HepG2 (cell line): ENCODE results near the gene NUFIP1. TPM values are rescaled to one million over a fixed set of nuclear protein-coding genes. Genes with fewer than 3 reads are reported as not detected.
A peak's percentile ranks its signal among the peaks of the same experiment; 100 is the strongest.

Experiments used
- ATM ChIP-seq: fragments of 450-650 bp; IDR thresholded peaks from 2 replicates; pipeline ENCODE4 v1.7.1; 2017; ENCODE audit warnings: mild to moderate bottlenecking, borderline replicate concordance
- BHLHE40 ChIP-seq: IDR thresholded peaks from 2 replicates; pipeline ENCODE4 v1.6.1; 2011; ENCODE audit warnings: low read length, improper control_type of control experiment
- DPF2 ChIP-seq: sonication (generic); formaldehyde crosslinking; IDR thresholded peaks from 2 replicates; pipeline ENCODE4 v1.4.0; 2020; ENCODE audit warnings: mild to moderate bottlenecking, low read depth, missing genetic modification reagents, borderline replicate concordance
- EZH2 ChIP-seq: conservative IDR thresholded peaks from 2 replicates; pipeline ENCODE4 v1.6.1; 2012; ENCODE audit warnings: mild to moderate bottlenecking, low read depth, low read length, moderate library complexity
- GTF2F1 ChIP-seq: fragments of 150-350 bp; IDR thresholded peaks from 2 replicates; pipeline ENCODE4 v1.6.1; 2014; ENCODE audit warnings: low read length
- HNRNPH1 ChIP-seq: fragments of 200-400 bp; formaldehyde crosslinking; optimal IDR thresholded peaks from 2 replicates; pipeline ENCODE3; 2017; ENCODE audit warnings: mild to moderate bottlenecking, low read depth, low read length
- MTF1 ChIP-seq: sonication (generic); formaldehyde crosslinking; IDR thresholded peaks from 2 replicates; pipeline ENCODE4 v1.5.0; 2020; ENCODE audit warnings: missing genetic modification reagents
- PHF8 ChIP-seq: sonication (generic); formaldehyde crosslinking; IDR thresholded peaks from 2 replicates; pipeline ENCODE4 v1.5.0; 2020; ENCODE audit warnings: missing genetic modification reagents
- REXO4 ChIP-seq: sonication (generic); formaldehyde crosslinking; IDR thresholded peaks from 2 replicates; pipeline ENCODE4 v1.8.0; 2022; ENCODE audit warnings: missing genetic modification reagents, mild to moderate bottlenecking, borderline replicate concordance
- RFXAP ChIP-seq: sonication (generic); formaldehyde crosslinking; IDR thresholded peaks from 2 replicates; pipeline ENCODE4 v1.4.0; 2020; ENCODE audit warnings: missing genetic modification reagents, borderline replicate concordance
- SIN3B ChIP-seq: fragments of 150-350 bp; IDR thresholded peaks from 2 replicates; pipeline ENCODE4 v1.6.1; 2014; ENCODE audit warnings: low read length
- THAP11 ChIP-seq: IDR thresholded peaks from 2 replicates; pipeline ENCODE4 v1.6.1; 2016; ENCODE audit warnings: missing biosample characterization, missing genetic modification reagents
- TRIM24 ChIP-seq: sonication (generic); formaldehyde crosslinking; IDR thresholded peaks from 2 replicates; pipeline ENCODE4 v1.8.0; 2022; ENCODE audit warnings: mild to moderate bottlenecking, missing genetic modification reagents
- ZFP82 ChIP-seq: sonication (generic); formaldehyde crosslinking; IDR thresholded peaks from 2 replicates; pipeline ENCODE4 v1.5.1; 2020; ENCODE audit warnings: mild to moderate bottlenecking, missing genetic modification reagents, borderline replicate concordance
- ZNF24 ChIP-seq: fragments of 450-650 bp; IDR thresholded peaks from 2 replicates; pipeline ENCODE4 v1.6.1; 2017; ENCODE audit warnings: antibody characterized with exemption, mild to moderate bottlenecking
- ZNF251 ChIP-seq: sonication (generic); formaldehyde crosslinking; IDR thresholded peaks from 2 replicates; pipeline ENCODE4 v1.9.0; 2021; ENCODE audit warnings: mild to moderate bottlenecking, missing genetic modification reagents
- ZNF777 ChIP-seq: sonication (generic); formaldehyde crosslinking; IDR thresholded peaks from 2 replicates; pipeline ENCODE4 v1.4.0; 2020; ENCODE audit warnings: missing genetic modification reagents
- ZNF782 ChIP-seq: sonication (generic); formaldehyde crosslinking; IDR thresholded peaks from 2 replicates; pipeline ENCODE4 v1.4.0; 2020; ENCODE audit warnings: missing genetic modification reagents, mild to moderate bottlenecking, borderline replicate concordance
- polyA plus RNA-seq, 8 experiments: library from polyadenylated mRNA; depleted of rRNA in 3 of 8; stranded (reverse) in 7 of 8; unstranded in 1 of 8; fragments of >200 nt; fragmentation: Illumina TruSeq in 4 of 8; extraction: Trizol in 4 of 8; gene quantifications; 2 replicates each; pipeline versions ENCODE4 v1.2.1 to v1.2.3, GENCODE V29; 2011 to 2016; ENCODE audit warnings: low read depth in 4 of 8, missing spikeins in 1 of 8, mixed read lengths in 1 of 8; ENCODE audit not compliant: insufficient read depth in 1 of 8
- total RNA-seq, 5 experiments: library from RNA; depleted of rRNA; stranded (reverse); fragments of >200 nt; fragmentation: Illumina TruSeq; extraction: Trizol; gene quantifications; 2 replicates each; pipeline ENCODE4 v1.2.3, GENCODE V29; 2016; ENCODE audit warnings: low read depth in 1 of 5
- TF ChIP-seq, protein P1 (sequence below): IDR thresholded peaks from 2 replicates; pipeline ENCODE4 v1.6.1; 2012; ENCODE audit warnings: inconsistent platforms
- TF ChIP-seq, protein P2 (sequence below): sonication (generic); formaldehyde crosslinking; IDR thresholded peaks from 2 replicates; pipeline ENCODE4 v1.5.1; 2020; ENCODE audit warnings: missing genetic modification reagents, mild to moderate bottlenecking, borderline replicate concordance
- TF ChIP-seq, protein P3 (sequence below): sonication (generic); formaldehyde crosslinking; IDR thresholded peaks from 2 replicates; pipeline ENCODE4 v1.4.0; 2020; ENCODE audit warnings: missing genetic modification reagents
- TF ChIP-seq, protein P4 (sequence below): sonication (generic); formaldehyde crosslinking; IDR thresholded peaks from 2 replicates; pipeline ENCODE4 v1.4.0; 2020; ENCODE audit warnings: mild to moderate bottlenecking, missing genetic modification reagents, borderline replicate concordance

The NUFIP1 gene
- total and polyA plus RNA-seq, 2 of the 13 experiments (the other 11 are each of a cell fraction or from before 2014, with no cell fraction given), result 1.9 to 10.3 TPM

DNA sequence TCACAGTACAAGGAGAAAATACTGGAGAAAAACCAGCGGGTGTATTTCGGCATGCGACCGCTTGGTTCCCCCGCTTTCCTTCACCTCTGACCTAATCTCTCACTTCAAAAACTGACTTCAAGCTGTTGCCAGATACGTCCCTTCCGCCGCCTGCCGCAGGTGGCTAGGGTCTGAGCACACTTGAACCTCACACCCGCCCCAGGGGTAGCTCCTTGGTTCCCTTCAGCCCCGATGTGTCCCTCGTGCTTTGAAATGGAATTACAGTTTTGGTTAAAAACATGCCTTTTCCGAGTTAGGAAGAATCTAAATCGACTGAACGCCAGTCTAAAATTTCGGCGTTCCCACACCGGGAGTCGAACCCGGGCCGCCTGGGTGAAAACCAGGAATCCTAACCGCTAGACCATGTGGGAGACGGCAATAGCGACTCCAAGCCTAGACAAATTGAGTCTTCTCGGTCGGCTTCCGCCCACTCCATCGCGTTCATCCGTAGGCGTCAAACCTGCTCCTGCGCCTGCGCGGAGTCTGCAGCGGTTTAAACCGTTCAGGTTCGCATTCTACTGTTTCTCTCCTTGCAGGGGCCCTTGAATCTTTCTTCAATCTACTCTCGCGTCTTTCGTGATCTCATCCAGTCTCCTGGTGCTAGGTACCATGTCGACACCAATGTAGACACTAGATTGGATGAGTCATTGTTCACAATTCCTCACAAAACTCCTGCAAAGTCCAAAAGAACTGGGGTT lies 71.5 kb downstream of the NUFIP1 start (continued):
- TF ChIP-seq ZNF251 (CRISPR knock-in tag), result no peak
- TF ChIP-seq, protein P1, sequence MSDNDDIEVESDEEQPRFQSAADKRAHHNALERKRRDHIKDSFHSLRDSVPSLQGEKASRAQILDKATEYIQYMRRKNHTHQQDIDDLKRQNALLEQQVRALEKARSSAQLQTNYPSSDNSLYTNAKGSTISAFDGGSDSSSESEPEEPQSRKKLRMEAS, result peak; percentile 55
- no peak for TF ChIP-seq ATM
- TF ChIP-seq, protein P2, sequence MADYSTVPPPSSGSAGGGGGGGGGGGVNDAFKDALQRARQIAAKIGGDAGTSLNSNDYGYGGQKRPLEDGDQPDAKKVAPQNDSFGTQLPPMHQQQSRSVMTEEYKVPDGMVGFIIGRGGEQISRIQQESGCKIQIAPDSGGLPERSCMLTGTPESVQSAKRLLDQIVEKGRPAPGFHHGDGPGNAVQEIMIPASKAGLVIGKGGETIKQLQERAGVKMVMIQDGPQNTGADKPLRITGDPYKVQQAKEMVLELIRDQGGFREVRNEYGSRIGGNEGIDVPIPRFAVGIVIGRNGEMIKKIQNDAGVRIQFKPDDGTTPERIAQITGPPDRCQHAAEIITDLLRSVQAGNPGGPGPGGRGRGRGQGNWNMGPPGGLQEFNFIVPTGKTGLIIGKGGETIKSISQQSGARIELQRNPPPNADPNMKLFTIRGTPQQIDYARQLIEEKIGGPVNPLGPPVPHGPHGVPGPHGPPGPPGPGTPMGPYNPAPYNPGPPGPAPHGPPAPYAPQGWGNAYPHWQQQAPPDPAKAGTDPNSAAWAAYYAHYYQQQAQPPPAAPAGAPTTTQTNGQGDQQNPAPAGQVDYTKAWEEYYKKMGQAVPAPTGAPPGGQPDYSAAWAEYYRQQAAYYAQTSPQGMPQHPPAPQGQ, result no peak
- TF ChIP-seq HNRNPH1, result no peak
- TF ChIP-seq ZNF777, result no peak
- peak; percentile 78 for TF ChIP-seq THAP11
- no peak for TF ChIP-seq DPF2 (CRISPR knock-in tag)
- TF ChIP-seq PHF8 (CRISPR knock-in tag), result peak; percentile 78
- TF ChIP-seq MTF1, result no peak
- TF ChIP-seq GTF2F1, result no peak
- no peak for TF ChIP-seq EZH2
- TF ChIP-seq SIN3B, result peak; percentile 29; the same call in 1 of the 2 replicates
- TF ChIP-seq, protein P3, sequence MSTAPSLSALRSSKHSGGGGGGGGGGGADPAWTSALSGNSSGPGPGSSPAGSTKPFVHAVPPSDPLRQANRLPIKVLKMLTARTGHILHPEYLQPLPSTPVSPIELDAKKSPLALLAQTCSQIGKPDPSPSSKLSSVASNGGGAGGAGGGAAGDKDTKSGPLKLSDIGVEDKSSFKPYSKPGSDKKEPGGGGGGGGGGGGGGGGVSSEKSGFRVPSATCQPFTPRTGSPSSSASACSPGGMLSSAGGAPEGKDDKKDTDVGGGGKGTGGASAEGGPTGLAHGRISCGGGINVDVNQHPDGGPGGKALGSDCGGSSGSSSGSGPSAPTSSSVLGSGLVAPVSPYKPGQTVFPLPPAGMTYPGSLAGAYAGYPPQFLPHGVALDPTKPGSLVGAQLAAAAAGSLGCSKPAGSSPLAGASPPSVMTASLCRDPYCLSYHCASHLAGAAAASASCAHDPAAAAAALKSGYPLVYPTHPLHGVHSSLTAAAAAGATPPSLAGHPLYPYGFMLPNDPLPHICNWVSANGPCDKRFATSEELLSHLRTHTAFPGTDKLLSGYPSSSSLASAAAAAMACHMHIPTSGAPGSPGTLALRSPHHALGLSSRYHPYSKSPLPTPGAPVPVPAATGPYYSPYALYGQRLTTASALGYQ (CRISPR knock-in tag), result peak; percentile 73; the same call in 1 of the 2 replicates
- peak; percentile 99 for TF ChIP-seq ZNF24
- no peak; the same call in 1 of the 2 replicates for TF ChIP-seq BHLHE40
- TF ChIP-seq REXO4 (CRISPR knock-in tag), result no peak
- TF ChIP-seq ZNF782 (CRISPR knock-in tag), result no peak
- TF ChIP-seq TRIM24 (CRISPR knock-in tag), result no peak
- TF ChIP-seq, protein P4, sequence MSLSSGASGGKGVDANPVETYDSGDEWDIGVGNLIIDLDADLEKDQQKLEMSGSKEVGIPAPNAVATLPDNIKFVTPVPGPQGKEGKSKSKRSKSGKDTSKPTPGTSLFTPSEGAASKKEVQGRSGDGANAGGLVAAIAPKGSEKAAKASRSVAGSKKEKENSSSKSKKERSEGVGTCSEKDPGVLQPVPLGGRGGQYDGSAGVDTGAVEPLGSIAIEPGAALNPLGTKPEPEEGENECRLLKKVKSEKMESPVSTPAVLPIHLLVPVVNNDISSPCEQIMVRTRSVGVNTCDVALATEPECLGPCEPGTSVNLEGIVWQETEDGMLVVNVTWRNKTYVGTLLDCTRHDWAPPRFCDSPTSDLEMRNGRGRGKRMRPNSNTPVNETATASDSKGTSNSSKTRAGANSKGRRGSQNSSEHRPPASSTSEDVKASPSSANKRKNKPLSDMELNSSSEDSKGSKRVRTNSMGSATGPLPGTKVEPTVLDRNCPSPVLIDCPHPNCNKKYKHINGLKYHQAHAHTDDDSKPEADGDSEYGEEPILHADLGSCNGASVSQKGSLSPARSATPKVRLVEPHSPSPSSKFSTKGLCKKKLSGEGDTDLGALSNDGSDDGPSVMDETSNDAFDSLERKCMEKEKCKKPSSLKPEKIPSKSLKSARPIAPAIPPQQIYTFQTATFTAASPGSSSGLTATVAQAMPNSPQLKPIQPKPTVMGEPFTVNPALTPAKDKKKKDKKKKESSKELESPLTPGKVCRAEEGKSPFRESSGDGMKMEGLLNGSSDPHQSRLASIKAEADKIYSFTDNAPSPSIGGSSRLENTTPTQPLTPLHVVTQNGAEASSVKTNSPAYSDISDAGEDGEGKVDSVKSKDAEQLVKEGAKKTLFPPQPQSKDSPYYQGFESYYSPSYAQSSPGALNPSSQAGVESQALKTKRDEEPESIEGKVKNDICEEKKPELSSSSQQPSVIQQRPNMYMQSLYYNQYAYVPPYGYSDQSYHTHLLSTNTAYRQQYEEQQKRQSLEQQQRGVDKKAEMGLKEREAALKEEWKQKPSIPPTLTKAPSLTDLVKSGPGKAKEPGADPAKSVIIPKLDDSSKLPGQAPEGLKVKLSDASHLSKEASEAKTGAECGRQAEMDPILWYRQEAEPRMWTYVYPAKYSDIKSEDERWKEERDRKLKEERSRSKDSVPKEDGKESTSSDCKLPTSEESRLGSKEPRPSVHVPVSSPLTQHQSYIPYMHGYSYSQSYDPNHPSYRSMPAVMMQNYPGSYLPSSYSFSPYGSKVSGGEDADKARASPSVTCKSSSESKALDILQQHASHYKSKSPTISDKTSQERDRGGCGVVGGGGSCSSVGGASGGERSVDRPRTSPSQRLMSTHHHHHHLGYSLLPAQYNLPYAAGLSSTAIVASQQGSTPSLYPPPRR, result no peak
- TF ChIP-seq RFXAP (CRISPR knock-in tag), result peak; percentile 80
- peak; percentile 74; the same call in 1 of the 2 replicates for TF ChIP-seq ZFP82 (CRISPR knock-in tag)
